Fibroblast of skin of scalp (primary cell): Measurements from ENCODE around the gene PRAMEF9. TPM values are rescaled to one million over a fixed set of nuclear protein-coding genes. Genes with fewer than 3 reads are reported as not detected.
"Not testable (repeated sequence)": the region's sequence is repeated elsewhere in the genome, so short reads cannot be mapped to it uniquely, and the experiment has no call there.

ENCODE experiments used
- DNase-seq: peaks from one replicate; pipeline ENCODE4 v3.0.0-alpha.2; 2013
- polyA plus RNA-seq, 2 experiments: library from polyadenylated mRNA; unstranded; fragments of 120-200 nt; gene quantifications; one replicate each; pipeline ENCODE4 v1.2.1, GENCODE V29; 2013; ENCODE audit not compliant: insufficient read length in 2 of 2

Gene PRAMEF9
- not detected for polyA plus RNA-seq (2013, experiment 1 of 2; ENCODE audit: insufficient read length)
- not detected for polyA plus RNA-seq (2013, experiment 2 of 2; ENCODE audit: insufficient read length)

DNA sequence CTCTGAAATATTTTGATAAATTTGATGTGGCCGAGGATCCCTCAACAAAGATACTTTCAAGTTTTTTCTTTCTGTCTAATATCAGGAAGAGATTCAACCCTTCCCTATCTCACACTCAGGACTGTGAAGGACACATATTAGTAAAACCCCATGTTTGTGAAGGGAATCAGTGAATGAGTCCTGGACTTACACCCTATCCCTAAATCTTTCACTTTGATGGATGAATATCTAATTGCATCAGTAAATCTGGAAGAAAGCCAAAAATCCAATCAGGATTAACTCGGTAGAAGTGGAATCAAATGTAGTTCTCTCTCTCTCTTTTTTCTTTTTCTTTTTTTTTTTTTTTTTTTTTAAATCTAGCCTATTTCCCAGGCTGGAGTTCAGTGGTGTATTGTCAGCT lies at the start of gene PRAMEF9:
Gene PRAMEF9 (plus strand): TSS at position 301 of the 400 bp plus-strand sequence. CDS start 3,433 bp downstream, outside the sequence.
- DNase-seq, result not testable (repeated sequence)

DNA sequence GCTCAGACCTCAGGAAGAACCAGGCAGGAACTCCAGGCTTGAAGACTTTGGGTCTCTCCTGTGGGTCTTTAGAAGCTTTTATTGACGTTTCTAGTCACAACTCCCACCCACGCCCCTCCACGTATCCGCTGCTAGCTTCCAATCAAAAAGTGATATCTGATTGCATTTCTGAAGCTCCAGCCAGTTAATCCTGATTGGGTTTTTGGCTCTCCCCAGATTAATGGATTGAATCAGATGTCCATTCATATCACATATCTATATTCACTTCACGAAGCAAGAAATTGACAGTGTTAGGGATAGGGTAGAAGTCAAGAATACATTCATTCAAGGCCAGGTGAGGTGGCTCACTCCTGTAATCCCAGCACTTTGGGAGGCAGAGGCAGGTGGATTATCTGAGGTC lies 15.7 kb upstream of the PRAMEF9 start, which contains the start of gene PRAMEF26:
Gene PRAMEF26 (minus strand): TSS at position 101 of the 400 bp plus-strand sequence. CDS start 2,914 bp downstream, outside the sequence.
- DNase-seq, result not testable (repeated sequence)

DNA sequence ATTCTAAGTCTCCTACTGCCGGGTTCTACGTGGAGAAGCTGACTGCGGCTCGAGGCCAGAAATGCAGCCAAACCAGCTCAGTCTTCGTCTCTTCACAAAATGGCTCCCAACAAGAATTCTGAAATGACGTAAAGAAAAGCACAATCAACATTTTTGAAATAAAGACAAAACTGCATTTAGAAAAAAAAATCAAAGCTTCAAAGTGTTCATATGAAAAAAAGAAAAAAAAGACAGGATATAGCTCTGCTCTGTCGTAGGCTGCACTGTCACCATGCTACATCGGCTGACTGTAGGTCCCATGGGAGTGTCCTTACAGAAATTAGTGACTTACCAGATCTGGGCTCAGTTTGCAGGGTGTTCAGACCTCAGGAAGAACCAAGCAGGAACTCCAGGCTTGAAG lies 6.1 kb upstream of the PRAMEF9 start, which contains the start of gene HNRNPCL4:
Gene HNRNPCL4 (minus strand): TSS at position 101 of the 400 bp plus-strand sequence. CDS start 164 bp downstream, outside the sequence.
- DNase-seq, result not testable (repeated sequence)

DNA sequence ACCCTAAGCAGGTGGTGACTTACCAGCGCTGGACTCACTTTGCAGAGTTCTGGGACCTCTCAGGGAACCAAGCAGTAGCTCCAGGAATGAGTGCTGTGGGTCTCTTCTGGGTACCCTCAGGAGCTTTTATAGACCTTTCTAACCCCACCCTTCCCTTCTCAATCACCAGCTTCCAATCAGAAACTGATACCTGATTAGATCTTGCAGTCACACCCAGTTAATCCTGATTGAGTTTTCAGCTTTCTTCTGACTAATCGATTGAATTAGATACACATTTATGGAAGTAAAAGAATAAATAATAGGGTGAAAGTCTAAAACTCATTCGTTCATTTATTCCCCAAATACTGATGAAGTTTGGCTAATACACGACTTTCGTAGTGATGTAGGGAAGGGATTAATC lies 29.7 kb downstream of the PRAMEF9 start, which contains the start of gene PRAMEF13:
Gene PRAMEF13 (minus strand): TSS at position 101 of the 400 bp plus-strand sequence. CDS start 1,820 bp downstream, outside the sequence.
- not testable (repeated sequence) for DNase-seq

DNA sequence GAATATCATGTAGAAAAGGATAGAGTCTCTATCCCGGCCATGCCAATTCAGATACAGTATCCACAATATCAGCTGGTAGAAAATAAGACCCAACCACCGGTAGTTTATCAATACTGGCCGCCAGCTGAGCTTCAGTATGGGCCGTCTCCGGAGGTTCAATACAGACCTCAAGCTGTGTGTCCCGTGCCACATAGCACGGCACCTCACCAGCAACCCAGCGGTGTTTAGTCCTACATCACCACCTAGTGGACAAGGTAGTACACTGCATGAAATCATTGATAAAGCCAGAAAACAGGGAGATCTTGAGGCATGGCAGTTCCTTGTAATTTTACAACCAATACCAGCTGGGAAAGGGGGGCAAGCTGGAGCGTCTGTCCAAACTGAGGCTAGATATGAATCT lies 37.1 kb downstream of the PRAMEF9 start:
- DNase-seq, result not testable (repeated sequence)

DNA sequence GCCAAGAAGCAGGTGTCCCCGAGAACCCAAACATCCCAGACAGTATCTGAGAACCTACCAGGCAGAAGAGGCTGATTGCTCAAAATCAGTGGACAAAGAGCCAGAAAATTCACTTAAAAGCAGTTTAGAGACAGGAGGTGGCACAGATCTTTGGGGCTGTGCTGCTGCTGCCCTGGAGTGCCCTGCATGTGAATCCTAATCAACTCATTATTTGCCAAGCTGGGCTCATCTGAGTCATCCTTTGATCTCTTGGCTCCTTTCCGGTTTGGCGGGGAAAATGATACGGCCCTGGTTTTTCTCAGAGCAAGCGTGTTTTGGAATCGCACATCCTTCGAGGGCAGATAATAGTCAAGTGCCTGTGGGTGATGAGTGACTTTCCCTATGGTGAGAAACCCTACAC lies 45.0 kb downstream of the PRAMEF9 start:
- DNase-seq, result not testable (repeated sequence)

DNA sequence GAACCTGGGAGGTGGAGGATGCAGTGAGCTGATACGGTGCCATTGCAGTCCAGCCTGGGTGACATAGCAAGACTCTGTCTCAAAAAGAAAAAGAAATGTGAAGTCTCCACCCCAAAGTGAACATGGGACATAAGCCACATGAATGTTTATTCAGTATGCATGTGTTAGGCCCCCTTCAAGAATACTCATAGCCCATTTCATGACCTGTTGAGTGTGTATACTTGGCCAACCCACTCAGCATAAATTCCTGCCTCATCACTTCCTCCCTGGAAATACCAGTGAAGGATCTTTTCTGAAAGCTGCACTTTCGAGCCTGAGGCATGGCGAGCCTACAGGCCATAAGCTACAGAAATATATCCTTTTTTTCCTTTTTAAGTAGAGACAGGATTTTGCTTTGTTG lies 47.6 kb downstream of the PRAMEF9 start:
- DNase-seq, result not testable (repeated sequence)

DNA sequence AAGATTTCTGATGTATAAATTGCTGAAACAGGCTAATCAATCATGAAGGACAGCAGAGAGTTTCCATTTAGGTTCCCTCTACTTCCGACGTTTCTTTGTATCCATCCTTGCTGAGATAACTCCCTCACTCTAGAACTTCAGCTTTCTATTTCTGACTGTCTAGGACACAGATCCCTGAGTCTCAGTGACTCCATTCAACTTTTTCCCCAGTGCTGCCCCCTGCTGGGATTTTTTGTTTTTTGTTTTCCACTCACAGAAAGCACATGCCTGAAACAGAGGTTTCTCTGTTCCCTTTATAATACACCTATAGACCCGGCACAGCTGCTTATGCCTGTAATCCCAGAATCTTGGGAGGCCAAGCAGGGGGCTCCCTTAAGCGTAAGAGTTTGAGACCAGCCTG lies 51.1 kb downstream of the PRAMEF9 start:
- DNase-seq, result not testable (repeated sequence)

DNA sequence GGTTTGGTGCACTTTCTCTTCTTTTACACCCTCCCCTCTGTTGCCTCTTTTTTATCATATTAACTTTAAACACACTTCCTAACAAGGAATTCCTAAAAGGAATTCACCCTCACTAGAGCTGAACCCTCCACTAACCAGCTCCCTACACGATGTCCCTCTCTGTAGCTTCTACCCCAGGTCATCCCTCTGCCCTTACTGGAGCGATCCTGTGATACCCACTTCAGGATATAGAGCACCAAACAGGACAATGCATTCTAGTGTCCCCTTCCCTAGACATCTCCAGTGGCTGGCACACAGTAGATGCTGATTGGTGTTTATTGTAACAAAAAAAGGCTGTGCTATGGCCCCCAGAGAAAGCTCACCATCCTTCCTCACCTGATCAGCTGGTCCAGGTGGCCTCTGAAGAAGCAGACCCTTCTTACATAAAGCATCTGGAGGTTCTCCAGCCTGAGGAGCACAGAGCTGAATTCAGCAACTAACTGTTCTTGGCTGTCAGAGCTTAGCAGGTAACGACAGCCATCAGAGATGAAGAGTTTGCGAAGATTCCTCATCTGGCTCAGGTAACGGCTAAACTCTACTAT lies 52.9 kb downstream of the PRAMEF9 start:
- DNase-seq, result no peak

DNA sequence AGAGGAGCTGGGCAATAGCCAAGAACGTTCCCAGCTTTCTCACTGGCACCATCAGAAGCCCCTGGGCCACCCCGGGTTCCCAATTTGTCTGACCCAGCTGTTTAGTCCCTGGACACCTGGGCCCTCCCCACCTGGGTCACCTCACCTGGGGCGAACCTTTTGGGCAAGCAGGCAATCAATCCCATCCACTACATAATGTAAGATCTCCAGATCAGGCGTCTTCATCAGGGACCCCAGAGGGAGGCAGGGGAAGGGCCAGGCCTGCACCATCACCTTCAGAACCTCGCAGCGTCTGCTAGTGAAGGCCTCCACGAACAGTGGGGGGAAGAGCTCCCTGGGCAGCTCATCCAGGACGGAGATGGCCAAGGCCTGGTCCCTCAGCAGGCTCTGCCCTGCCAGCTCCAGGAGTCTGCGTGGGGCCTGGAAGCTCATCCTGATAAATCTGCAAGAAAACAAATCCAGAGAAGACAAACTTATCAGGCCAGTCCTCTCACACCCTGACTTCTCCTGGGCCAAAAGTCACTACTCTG lies 54.1 kb downstream of the PRAMEF9 start, which contains the start of gene PRAMEF18:
Gene PRAMEF18 (minus strand): TSS at position 480 of the 530 bp plus-strand sequence. CDS start 48 bp downstream, at position 432.
- DNase-seq, result not testable (repeated sequence)

DNA sequence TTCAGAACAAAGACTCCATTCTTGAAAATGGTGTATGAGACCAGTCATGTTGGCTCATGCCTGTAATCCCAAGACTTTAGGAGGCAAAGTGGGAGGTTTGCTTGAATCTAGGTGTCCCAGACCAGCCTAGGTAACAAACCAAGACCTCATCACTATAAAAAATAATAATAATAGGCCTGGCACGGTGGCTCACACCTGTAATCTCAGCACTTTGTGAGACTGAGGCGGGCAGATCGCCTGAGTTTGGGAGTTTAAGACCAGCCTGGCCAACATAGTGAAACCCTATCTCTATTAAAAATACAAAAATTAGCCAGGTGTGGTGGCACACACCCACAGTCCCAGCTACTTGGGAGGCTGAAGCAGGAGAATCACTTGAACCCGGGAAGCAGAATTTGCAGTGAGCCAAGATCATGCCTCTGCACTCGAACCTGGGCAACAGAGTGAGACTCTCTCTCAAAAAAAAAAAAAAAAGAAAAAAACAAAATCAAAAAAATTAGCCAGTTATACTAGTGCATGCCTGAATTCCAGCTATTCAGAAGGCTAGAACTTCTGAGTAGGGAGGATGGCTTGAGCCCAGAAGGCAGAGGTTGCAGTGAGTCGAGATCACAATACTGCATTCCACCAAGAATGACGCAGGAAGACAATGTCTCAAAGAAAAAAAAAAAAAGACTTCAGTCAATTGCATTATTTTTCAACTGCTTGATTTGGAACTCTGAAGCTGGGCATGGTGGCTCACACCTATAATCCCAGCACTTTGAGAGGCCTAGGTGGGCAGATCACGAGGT lies 55.8 kb downstream of the PRAMEF9 start:
- not testable (repeated sequence) for DNase-seq

DNA sequence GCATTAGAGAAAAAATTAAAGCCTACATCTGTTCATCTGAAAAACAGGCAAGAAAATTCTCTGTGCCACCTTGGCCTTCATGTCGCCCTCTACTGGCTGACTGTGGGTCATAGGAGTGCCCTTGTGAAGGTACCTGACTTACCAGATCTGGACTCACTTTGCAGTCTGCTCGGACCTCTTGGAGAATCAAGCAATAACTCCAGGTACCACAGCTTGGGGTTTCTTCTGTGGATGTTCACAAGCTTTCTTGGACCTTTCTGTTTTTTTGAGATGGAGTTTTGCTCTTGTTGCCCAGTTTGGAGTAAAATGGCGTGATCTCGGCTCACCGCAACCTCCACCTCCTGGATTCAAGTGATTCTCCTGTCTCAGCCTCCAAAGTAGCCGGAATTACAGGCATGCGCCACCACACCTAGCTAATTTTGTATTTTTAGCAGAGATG lies 56.7 kb downstream of the PRAMEF9 start:
- no peak for DNase-seq
